Measurements from ENCODE around the gene MAGED4. TPM values are rescaled to one million over a fixed set of nuclear protein-coding genes. Genes with fewer than 3 reads are reported as not detected.
"Not testable (repeated sequence)": the region's sequence is repeated elsewhere in the genome, so short reads cannot be mapped to it uniquely, and the experiment has no call there.

MAGED4 gene, protein sequence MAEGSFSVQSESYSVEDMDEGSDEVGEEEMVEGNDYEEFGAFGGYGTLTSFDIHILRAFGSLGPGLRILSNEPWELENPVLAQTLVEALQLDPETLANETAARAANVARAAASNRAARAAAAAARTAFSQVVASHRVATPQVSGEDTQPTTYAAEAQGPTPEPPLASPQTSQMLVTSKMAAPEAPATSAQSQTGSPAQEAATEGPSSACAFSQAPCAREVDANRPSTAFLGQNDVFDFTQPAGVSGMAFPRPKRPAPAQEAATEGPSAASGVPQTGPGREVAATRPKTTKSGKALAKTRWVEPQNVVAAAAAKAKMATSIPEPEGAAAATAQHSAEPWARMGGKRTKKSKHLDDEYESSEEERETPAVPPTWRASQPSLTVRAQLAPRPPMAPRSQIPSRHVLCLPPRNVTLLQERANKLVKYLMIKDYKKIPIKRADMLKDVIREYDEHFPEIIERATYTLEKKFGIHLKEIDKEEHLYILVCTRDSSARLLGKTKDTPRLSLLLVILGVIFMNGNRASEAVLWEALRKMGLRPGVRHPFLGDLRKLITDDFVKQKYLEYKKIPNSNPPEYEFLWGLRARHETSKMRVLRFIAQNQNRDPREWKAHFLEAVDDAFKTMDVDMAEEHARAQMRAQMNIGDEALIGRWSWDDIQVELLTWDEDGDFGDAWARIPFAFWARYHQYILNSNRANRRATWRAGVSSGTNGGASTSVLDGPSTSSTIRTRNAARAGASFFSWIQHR
- 4.3 TPM for polyA plus RNA-seq (2013)

DNA sequence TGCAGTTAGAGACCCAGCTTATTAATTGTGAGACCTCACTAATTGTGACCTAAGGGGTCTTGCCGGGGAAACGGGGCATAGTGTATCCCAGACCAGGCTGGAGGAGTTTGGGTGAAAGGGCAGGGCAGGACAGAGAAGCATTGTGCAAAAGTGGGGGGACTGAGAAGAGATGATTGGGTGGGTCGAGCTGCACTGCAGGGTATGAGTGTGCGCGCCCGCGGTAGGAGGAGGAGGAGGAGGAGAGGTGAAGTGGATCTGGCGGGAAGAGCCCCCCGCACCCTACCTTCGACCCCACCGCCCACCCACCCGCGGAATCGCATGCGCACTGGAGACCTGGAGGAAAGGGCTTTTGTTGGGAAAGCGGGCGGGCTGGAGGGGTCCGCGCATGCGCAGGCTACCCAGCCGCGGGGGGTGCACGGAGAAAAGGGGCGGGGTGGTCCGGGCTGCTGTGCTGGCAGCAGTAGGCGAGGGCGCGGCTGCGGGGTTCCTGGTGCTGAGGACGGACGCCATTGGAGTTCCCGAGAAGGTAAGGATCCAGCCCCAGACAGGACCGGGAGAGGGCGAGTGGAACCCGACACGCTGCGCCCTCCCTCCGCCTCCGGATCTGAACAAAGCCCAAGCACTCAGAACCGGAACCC lies at the start of gene MAGED4:
MAGED4 (plus strand) TSS at position 449 of the 638 bp plus-strand sequence. CDS start 1,035 bp downstream, outside the sequence.
- CTCF ChIA-PET; H3K27ac ChIP-seq (ENCODE audit: insufficient read depth in 1 of 2, low read depth in 1 of 2, low read length in 2 of 2, poor library complexity in 1 of 2, severe bottlenecking in 2 of 2); H3K9me3 ChIP-seq (ENCODE audit: control extremely low read depth in 1 of 5, control insufficient read depth in 4 of 5, insufficient read depth in 2 of 5, low read depth in 1 of 5, low read length in 4 of 5); H3K4me3 ChIP-seq (ENCODE audit: control insufficient read depth in 1 of 7, extremely low read depth in 1 of 7, insufficient read depth in 4 of 7, low read depth in 2 of 7, low read length in 6 of 7); POLR2A ChIA-PET; H3K4me1 ChIP-seq (ENCODE audit: control extremely low read depth in 1 of 4, control insufficient read depth in 4 of 4, insufficient read depth in 4 of 4, low read length in 3 of 4); DNase-seq; H3K27me3 ChIP-seq (replicated peaks in 2 of 5; ENCODE audit: control insufficient read depth in 4 of 5, insufficient read depth in 5 of 5, low read length in 4 of 5); H3K36me3 ChIP-seq (ENCODE audit: control insufficient read depth in 4 of 4, insufficient read depth in 4 of 4, low read length in 3 of 4): not testable (repeated sequence)
- WGBS (ENCODE audit: insufficient coverage): no CpG with 5 or more reads among the region's 40 CpGs

DNA sequence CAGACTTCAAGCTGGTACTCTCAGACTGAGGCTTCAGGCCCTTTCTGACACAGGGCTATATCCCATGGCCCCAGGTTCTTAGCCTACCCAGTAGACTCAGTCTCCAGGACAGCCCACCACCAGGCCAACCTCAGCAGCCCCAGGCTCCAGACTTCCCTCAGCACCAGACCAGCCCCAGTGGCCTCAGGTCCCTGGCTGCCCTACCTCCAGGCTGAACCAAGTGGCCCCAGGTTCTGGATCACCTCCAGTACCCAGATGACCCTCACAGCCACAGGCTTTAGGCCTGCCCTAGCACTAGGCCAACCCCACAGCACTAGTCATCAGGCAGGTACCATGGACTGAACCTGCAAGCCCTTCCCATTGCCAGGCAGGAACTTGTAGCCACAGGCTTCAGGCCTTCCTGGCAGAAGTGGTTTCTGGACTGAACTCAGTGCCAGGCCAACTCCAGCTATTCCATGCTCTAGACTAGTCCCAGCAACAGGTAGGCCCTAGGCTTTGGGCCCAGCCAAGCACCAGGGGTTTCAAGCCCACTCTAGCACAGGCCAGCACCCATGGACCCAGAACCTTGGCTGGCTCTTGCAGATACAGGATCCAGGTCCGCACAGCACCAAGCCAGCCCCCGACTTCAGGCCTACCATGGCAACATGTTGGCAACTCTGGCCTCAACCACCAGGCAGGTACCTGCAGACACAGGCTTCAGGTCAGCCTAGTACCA lies 45.7 kb upstream of the MAGED4 start:
- H3K4me3 ChIP-seq (ENCODE audit: control insufficient read depth in 1 of 7, extremely low read depth in 1 of 7, insufficient read depth in 4 of 7, low read depth in 2 of 7, low read length in 6 of 7): no peak overlapping the region
- peaks cover 0 to 1% (median 0%) of the 10 kb centered on the region in 5 experiments for H3K9me3 ChIP-seq (ENCODE audit: control extremely low read depth in 1 of 5, control insufficient read depth in 4 of 5, insufficient read depth in 2 of 5, low read depth in 1 of 5, low read length in 4 of 5)
- peaks cover 0 to 2% (median 0%) of the 10 kb centered on the region in 4 experiments for H3K4me1 ChIP-seq (ENCODE audit: control extremely low read depth in 1 of 4, control insufficient read depth in 4 of 4, insufficient read depth in 4 of 4, low read length in 3 of 4)
- CTCF ChIA-PET: no interaction called here
- H3K27ac ChIP-seq (ENCODE audit: insufficient read depth in 1 of 2, low read depth in 1 of 2, low read length in 2 of 2, poor library complexity in 1 of 2, severe bottlenecking in 2 of 2): no peak overlapping the region
- H3K36me3 ChIP-seq (ENCODE audit: control insufficient read depth in 4 of 4, insufficient read depth in 4 of 4, low read length in 3 of 4): no peaks in the 10 kb centered on the region
- DNase-seq: no peak
- POLR2A ChIA-PET: no interaction called here
- WGBS (ENCODE audit: insufficient coverage): 82% methylated on average over 2 of the region's 2 CpGs
- no peaks in the 10 kb centered on the region for H3K27me3 ChIP-seq (replicated peaks in 2 of 5; ENCODE audit: control insufficient read depth in 4 of 5, insufficient read depth in 5 of 5, low read length in 4 of 5)

DNA sequence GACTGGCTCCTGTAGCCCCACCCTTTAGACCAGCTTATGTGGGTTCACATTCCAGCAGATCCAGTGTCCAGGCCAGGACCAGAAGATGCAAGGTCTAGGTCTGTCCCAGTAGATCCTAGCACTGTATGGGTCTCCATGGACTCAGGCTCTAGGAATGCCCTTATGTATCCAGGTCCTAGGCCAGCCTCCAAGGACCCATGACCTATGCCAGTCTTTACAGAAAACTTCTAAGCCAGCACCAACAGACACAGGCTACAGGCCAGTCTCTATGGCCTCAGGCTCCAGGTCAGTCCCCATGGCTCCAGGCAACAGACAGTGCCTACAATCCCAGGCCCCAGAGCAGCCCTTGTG lies 45.2 kb upstream of the MAGED4 start:
- Histone ChIP-seq H3K27ac (ENCODE audit: insufficient read depth in 1 of 2, low read depth in 1 of 2, low read length in 2 of 2, poor library complexity in 1 of 2, severe bottlenecking in 2 of 2) (no peak overlapping the region), H3K4me1 (ENCODE audit: control extremely low read depth in 1 of 4, control insufficient read depth in 4 of 4, insufficient read depth in 4 of 4, low read length in 3 of 4) (peaks cover 0 to 2% (median 0%) of the 10 kb centered on the region in 4 experiments), H3K4me3 (ENCODE audit: control insufficient read depth in 1 of 7, extremely low read depth in 1 of 7, insufficient read depth in 4 of 7, low read depth in 2 of 7, low read length in 6 of 7) (no peak overlapping the region), H3K9me3 (ENCODE audit: control extremely low read depth in 1 of 5, control insufficient read depth in 4 of 5, insufficient read depth in 2 of 5, low read depth in 1 of 5, low read length in 4 of 5) (peaks cover 0 to 1% (median 0%) of the 10 kb centered on the region in 5 experiments), H3K36me3 (ENCODE audit: control insufficient read depth in 4 of 4, insufficient read depth in 4 of 4, low read length in 3 of 4) (no peaks in the 10 kb centered on the region), H3K27me3 (replicated peaks in 2 of 5; ENCODE audit: control insufficient read depth in 4 of 5, insufficient read depth in 5 of 5, low read length in 4 of 5) (no peaks in the 10 kb centered on the region)
- CTCF ChIA-PET: no interaction called here
- DNase-seq: no peak
- POLR2A ChIA-PET: no interaction called here

DNA sequence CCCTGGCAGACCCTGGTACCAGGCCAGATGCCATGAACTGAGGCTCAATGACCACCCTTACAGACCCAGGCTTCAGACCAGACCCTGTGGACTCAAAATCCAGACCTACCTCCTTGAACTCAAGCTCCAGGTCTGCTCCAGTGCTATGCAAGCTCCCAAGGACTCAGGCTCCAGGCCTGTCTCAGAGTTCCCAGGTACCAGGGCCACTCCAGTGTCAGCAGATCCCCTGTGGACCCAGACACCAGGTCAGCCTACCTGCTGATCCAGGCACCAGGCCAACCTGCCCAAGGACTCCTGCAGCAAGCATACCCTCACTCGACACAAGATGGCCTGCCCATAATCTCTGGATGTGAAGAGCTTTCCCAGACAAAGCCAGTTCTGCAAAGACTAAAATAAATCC lies 44.7 kb upstream of the MAGED4 start:
- H3K27ac ChIP-seq (ENCODE audit: insufficient read depth in 1 of 2, low read depth in 1 of 2, low read length in 2 of 2, poor library complexity in 1 of 2, severe bottlenecking in 2 of 2): no peak overlapping the region

DNA sequence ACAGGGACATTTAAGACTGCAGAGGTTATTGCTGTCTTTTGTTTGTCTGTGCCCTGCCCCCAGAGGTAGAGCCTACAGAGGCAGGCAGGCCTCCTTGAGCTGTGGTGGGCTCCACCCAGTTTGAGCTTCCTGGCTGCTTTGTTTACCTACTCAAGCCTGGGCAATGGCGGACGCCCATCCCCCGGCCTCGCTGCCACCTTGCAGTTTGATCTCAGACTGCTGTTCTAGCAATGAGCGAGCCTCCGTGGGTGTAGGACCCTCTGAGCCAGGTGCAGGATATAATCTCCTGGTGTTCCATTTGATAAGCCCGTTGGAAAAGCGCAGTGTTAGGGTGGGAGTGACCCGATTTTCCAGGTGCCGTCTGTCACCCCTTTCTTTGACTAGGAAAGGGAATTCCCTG lies 34.0 kb upstream of the MAGED4 start:
- whole genome bisulfite sequencing (ENCODE audit: insufficient coverage): 77% methylated on average over 7 of the region's 10 CpGs
- DNase-seq, POLR2A ChIA-PET: not testable (repeated sequence)

More for the DNA sequence above, 44.7 kb upstream of the MAGED4 start:
- DNase-seq: no peak
- CTCF ChIA-PET: no interaction called here
- POLR2A ChIA-PET: no interaction called here
- Histone ChIP-seq H3K9me3 (ENCODE audit: control extremely low read depth in 1 of 5, control insufficient read depth in 4 of 5, insufficient read depth in 2 of 5, low read depth in 1 of 5, low read length in 4 of 5) (peaks cover 0 to 1% (median 0%) of the 10 kb centered on the region in 5 experiments), H3K4me1 (ENCODE audit: control extremely low read depth in 1 of 4, control insufficient read depth in 4 of 4, insufficient read depth in 4 of 4, low read length in 3 of 4) (peaks cover 0 to 2% (median 0%) of the 10 kb centered on the region in 4 experiments), H3K36me3 (ENCODE audit: control insufficient read depth in 4 of 4, insufficient read depth in 4 of 4, low read length in 3 of 4) (no peaks in the 10 kb centered on the region), H3K4me3 (ENCODE audit: control insufficient read depth in 1 of 7, extremely low read depth in 1 of 7, insufficient read depth in 4 of 7, low read depth in 2 of 7, low read length in 6 of 7) (no peak overlapping the region), H3K27me3 (replicated peaks in 2 of 5; ENCODE audit: control insufficient read depth in 4 of 5, insufficient read depth in 5 of 5, low read length in 4 of 5) (no peaks in the 10 kb centered on the region)
- no CpG with 5 or more reads among the region's 1 CpG for WGBS (ENCODE audit: insufficient coverage)

DNA sequence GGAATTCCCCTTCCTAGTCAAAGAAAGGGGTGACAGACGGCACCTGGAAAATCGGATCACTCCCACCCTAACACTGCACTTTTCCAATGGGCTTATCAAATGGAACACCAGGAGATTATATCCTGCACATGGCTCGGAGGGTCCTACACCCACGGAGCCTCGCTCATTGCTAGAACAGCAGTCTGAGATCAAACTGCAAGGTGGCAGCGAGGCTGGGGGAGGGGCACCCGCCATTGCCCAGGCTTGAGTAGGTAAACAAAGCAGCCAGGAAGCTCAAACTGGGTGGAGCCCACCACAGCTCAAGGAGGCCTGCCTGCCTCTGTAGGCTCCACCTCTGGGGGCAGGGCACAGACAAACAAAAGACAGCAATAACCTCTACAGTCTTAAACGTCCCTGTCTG lies 24.5 kb upstream of the MAGED4 start:
- H3K36me3 ChIP-seq (ENCODE audit: control insufficient read depth in 4 of 4, insufficient read depth in 4 of 4, low read length in 3 of 4); POLR2A ChIA-PET; DNase-seq; H3K27me3 ChIP-seq (replicated peaks in 2 of 5; ENCODE audit: control insufficient read depth in 4 of 5, insufficient read depth in 5 of 5, low read length in 4 of 5); CTCF ChIA-PET; H3K9me3 ChIP-seq (ENCODE audit: control extremely low read depth in 1 of 5, control insufficient read depth in 4 of 5, insufficient read depth in 2 of 5, low read depth in 1 of 5, low read length in 4 of 5); H3K4me3 ChIP-seq (ENCODE audit: control insufficient read depth in 1 of 7, extremely low read depth in 1 of 7, insufficient read depth in 4 of 7, low read depth in 2 of 7, low read length in 6 of 7); H3K4me1 ChIP-seq (ENCODE audit: control extremely low read depth in 1 of 4, control insufficient read depth in 4 of 4, insufficient read depth in 4 of 4, low read length in 3 of 4); H3K27ac ChIP-seq (ENCODE audit: insufficient read depth in 1 of 2, low read depth in 1 of 2, low read length in 2 of 2, poor library complexity in 1 of 2, severe bottlenecking in 2 of 2): not testable (repeated sequence)
- 48% methylated on average over 2 of the region's 8 CpGs for WGBS (ENCODE audit: insufficient coverage)

More for the DNA sequence above, 34.0 kb upstream of the MAGED4 start:
- H3K4me3 ChIP-seq (ENCODE audit: control insufficient read depth in 1 of 7, extremely low read depth in 1 of 7, insufficient read depth in 4 of 7, low read depth in 2 of 7, low read length in 6 of 7); H3K27ac ChIP-seq (ENCODE audit: insufficient read depth in 1 of 2, low read depth in 1 of 2, low read length in 2 of 2, poor library complexity in 1 of 2, severe bottlenecking in 2 of 2); H3K4me1 ChIP-seq (ENCODE audit: control extremely low read depth in 1 of 4, control insufficient read depth in 4 of 4, insufficient read depth in 4 of 4, low read length in 3 of 4); H3K9me3 ChIP-seq (ENCODE audit: control extremely low read depth in 1 of 5, control insufficient read depth in 4 of 5, insufficient read depth in 2 of 5, low read depth in 1 of 5, low read length in 4 of 5); H3K36me3 ChIP-seq (ENCODE audit: control insufficient read depth in 4 of 4, insufficient read depth in 4 of 4, low read length in 3 of 4); CTCF ChIA-PET; H3K27me3 ChIP-seq (replicated peaks in 2 of 5; ENCODE audit: control insufficient read depth in 4 of 5, insufficient read depth in 5 of 5, low read length in 4 of 5): not testable (repeated sequence)

Data from common myeloid progenitor, CD34-positive (primary cell).